CD4-positive, alpha-beta memory T cell (primary cell): ENCODE results near the gene KCNAB2. TPM values are rescaled to one million over a fixed set of nuclear protein-coding genes. Genes with fewer than 3 reads are reported as not detected.
A peak's percentile ranks its signal among the peaks of the same experiment; 100 is the strongest.

Experiments
- CTCF ChIA-PET: fragments of 350-600 bp; sonication (Branson Sonifier 250); formaldehyde crosslinking; loops from one replicate; lab custom pipeline; 2021; ENCODE audit warnings: inconsistent platforms; ENCODE audit not compliant: partially characterized antibody; lab: Charles Lee
- POLR2A ChIA-PET: fragments of 350-600 bp; sonication (Branson Sonifier 250); formaldehyde crosslinking; loops from one replicate; lab custom pipeline; 2021; ENCODE audit not compliant: partially characterized antibody; lab: Charles Lee
- DNase-seq, 5 donors: peaks; one replicate each; pipeline versions ENCODE4 v3.0.0 to v3.0.0-alpha.2; 2020 to 2022; ENCODE audit warnings: mixed read lengths in 1 of 5
- H3K27ac ChIP-seq: one replicate; pipeline ENCODE4 v1.7.0; 2013; ENCODE audit warnings: low read depth, low read length
- H3K27me3 ChIP-seq: 2 replicates; pipeline ENCODE4 v1.7.0; 2013; ENCODE audit warnings: mild to moderate bottlenecking, low read length, moderate library complexity; ENCODE audit not compliant: insufficient read depth
- H3K36me3 ChIP-seq: 2 replicates; pipeline ENCODE4 v1.7.0; 2013; ENCODE audit warnings: mild to moderate bottlenecking, low read length, moderate library complexity; ENCODE audit not compliant: insufficient read depth
- H3K4me1 ChIP-seq: 2 replicates; pipeline ENCODE4 v1.7.0; 2013; ENCODE audit warnings: mild to moderate bottlenecking, low read length, moderate library complexity; ENCODE audit not compliant: insufficient read depth
- H3K4me3 ChIP-seq, 2 donors: one replicate each; pipeline ENCODE4 v1.7.0; 2013; ENCODE audit warnings: low read length in 2 of 2, mild to moderate bottlenecking in 1 of 2
- H3K9me3 ChIP-seq, 2 donors: one replicate each; pipeline ENCODE4 v1.7.0; 2013; ENCODE audit warnings: low read length in 2 of 2, control low read depth in 1 of 2; ENCODE audit not compliant: control insufficient read depth in 1 of 2
- H3K27ac Mint-ChIP-seq, 7 donors: one replicate each; pipeline ENCODE4 v1.8.0; 2020 to 2021; ENCODE audit warnings: mixed read lengths in 7 of 7, mild to moderate bottlenecking in 6 of 7, inconsistent platforms in 3 of 7, moderate library complexity in 3 of 7
- H3K27me3 Mint-ChIP-seq, 2 donors: one replicate each; pipeline ENCODE4 v1.8.0; 2020 to 2021; ENCODE audit warnings: mixed read lengths in 2 of 2
- H3K36me3 Mint-ChIP-seq, 2 donors: one replicate each; pipeline ENCODE4 v1.8.0; 2020 to 2021; ENCODE audit warnings: mixed read lengths in 2 of 2, inconsistent platforms in 1 of 2, mild to moderate bottlenecking in 1 of 2
- H3K4me1 Mint-ChIP-seq, 4 donors: one replicate each; pipeline ENCODE4 v1.8.0; 2020 to 2021; ENCODE audit warnings: mixed read lengths in 4 of 4, mild to moderate bottlenecking in 1 of 4
- H3K4me3 Mint-ChIP-seq, 8 donors: one replicate each; pipeline ENCODE4 v1.8.0; 2020 to 2021; ENCODE audit warnings: mixed read lengths in 8 of 8, mild to moderate bottlenecking in 7 of 8, moderate library complexity in 6 of 8, inconsistent platforms in 3 of 8
- H3K9me3 Mint-ChIP-seq, 8 donors: one replicate each; pipeline ENCODE4 v1.8.0; 2020 to 2021; ENCODE audit warnings: mixed read lengths in 8 of 8, mild to moderate bottlenecking in 5 of 8, inconsistent platforms in 3 of 8, moderate library complexity in 1 of 8
- intact Hi-C: fragments of 100-400 bp; cut with micrococcal nuclease; formaldehyde crosslinking; loops from one replicate; pipeline ENCODE4 v1.15.1; 2023
- polyA plus RNA-seq, 2 donors: library from polyadenylated mRNA; unstranded; fragments of 300-500 nt; fragmentation: Illumina TruSeq; gene quantifications; one replicate each; pipeline ENCODE4 v1.2.3, GENCODE V29; 2021
- total RNA-seq, 2 experiments: library from RNA; stranded (reverse); gene quantifications; one replicate each; pipeline ENCODE4 v1.2.3, GENCODE V29; 2021

Gene KCNAB2
- total and polyA plus RNA-seq, 4 experiments from 2014 or later: 20.9 to 197 (median 121) TPM

- Histone ChIP-seq H3K27me3 (no peaks in the 10 kb centered on the region), H3K9me3 (no peaks in the 10 kb centered on the region), H3K36me3 (peaks cover 31% of the 10 kb centered on the region), H3K4me1 (no peaks in the 10 kb centered on the region), H3K4me3 (no peak overlapping the region), H3K27ac (no peak overlapping the region)
- H3K4me3 Mint-ChIP-seq: no peak overlapping the region
- H3K27ac Mint-ChIP-seq: peak overlapping the region in 2 of 7 donors; percentile 12 to 19
- no peak for DNase-seq
- intact Hi-C loops: no loop called here
- peaks cover 11 to 48% of the 10 kb centered on the region in 2 donors for H3K36me3 Mint-ChIP-seq
- ChIA-PET CTCF (no interaction called here), POLR2A (no interaction called here)
- no peaks in the 10 kb centered on the region for H3K4me1 Mint-ChIP-seq
- no peaks in the 10 kb centered on the region for H3K27me3 Mint-ChIP-seq
- no peaks in the 10 kb centered on the region for H3K9me3 Mint-ChIP-seq
These were observed 45.5 kb downstream of the KCNAB2 start for GRCh38 chr1:6090996-6091822.

- no peak overlapping the region for H3K27ac Mint-ChIP-seq
- DNase-seq: no peak
- H3K36me3 Mint-ChIP-seq: peaks cover 11 to 46% of the 10 kb centered on the region in 2 donors
- CTCF ChIA-PET: no interaction called here
- Histone ChIP-seq H3K9me3 (no peaks in the 10 kb centered on the region), H3K4me3 (no peak overlapping the region), H3K27me3 (no peaks in the 10 kb centered on the region), H3K4me1 (no peaks in the 10 kb centered on the region), H3K36me3 (peaks cover 31% of the 10 kb centered on the region), H3K27ac (no peak overlapping the region)
- intact Hi-C loops: no loop called here
- no peak overlapping the region for H3K4me3 Mint-ChIP-seq
- H3K27me3 Mint-ChIP-seq: no peaks in the 10 kb centered on the region
- no peaks in the 10 kb centered on the region for H3K9me3 Mint-ChIP-seq
- POLR2A ChIA-PET: no interaction called here
- no peaks in the 10 kb centered on the region for H3K4me1 Mint-ChIP-seq
These were observed 46.1 kb downstream of the KCNAB2 start for GRCh38 chr1:6091823-6092109.

GRCh38 chr1:6092211-6092610, 46.5 kb downstream of the KCNAB2 start:
- H3K9me3 Mint-ChIP-seq: no peaks in the 10 kb centered on the region
- intact Hi-C loops: no loop called here
- POLR2A ChIA-PET: no interaction called here
- no peaks in the 10 kb centered on the region for H3K27me3 ChIP-seq
- H3K36me3 ChIP-seq: peaks cover 31% of the 10 kb centered on the region
- no peak overlapping the region for H3K27ac ChIP-seq
- H3K27me3 Mint-ChIP-seq: no peaks in the 10 kb centered on the region
- H3K4me3 Mint-ChIP-seq: no peak overlapping the region
- H3K36me3 Mint-ChIP-seq: peaks cover 11 to 45% of the 10 kb centered on the region in 2 donors
- H3K4me1 Mint-ChIP-seq: peaks cover 0 to under 1% (median 0%) of the 10 kb centered on the region in 4 donors
- no peaks in the 10 kb centered on the region for H3K4me1 ChIP-seq
- no peak overlapping the region for H3K4me3 ChIP-seq
- CTCF ChIA-PET: no interaction called here
- H3K27ac Mint-ChIP-seq: peak overlapping the region in 1 of 7 donors; percentile 12
- DNase-seq: no peak
- H3K9me3 ChIP-seq: no peaks in the 10 kb centered on the region

- ChIA-PET CTCF (no interaction called here), POLR2A (no interaction called here)
- peaks cover 20 to 51% of the 10 kb centered on the region in 2 donors for H3K36me3 Mint-ChIP-seq
- Histone ChIP-seq H3K4me3 (no peak overlapping the region), H3K27ac (no peak overlapping the region), H3K27me3 (no peaks in the 10 kb centered on the region), H3K36me3 (peaks cover 31% of the 10 kb centered on the region), H3K9me3 (no peaks in the 10 kb centered on the region), H3K4me1 (no peaks in the 10 kb centered on the region)
- intact Hi-C loops: no loop called here
- peak overlapping the region in 1 of 7 donors; percentile 41 for H3K27ac Mint-ChIP-seq
- no peak overlapping the region for H3K4me3 Mint-ChIP-seq
- H3K27me3 Mint-ChIP-seq: no peaks in the 10 kb centered on the region
- peaks cover 0 to 6% (median 1%) of the 10 kb centered on the region in 4 donors for H3K4me1 Mint-ChIP-seq
- no peak for DNase-seq
- no peaks in the 10 kb centered on the region for H3K9me3 Mint-ChIP-seq
These were observed 47.4 kb downstream of the KCNAB2 start for GRCh38 chr1:6093071-6093470.

GRCh38 chr1:6093611-6094010, 47.9 kb downstream of the KCNAB2 start:
- H3K9me3 ChIP-seq: no peaks in the 10 kb centered on the region
- Mint-ChIP-seq H3K9me3 (no peaks in the 10 kb centered on the region), H3K4me3 (no peak overlapping the region), H3K36me3 (peaks cover 25 to 57% of the 10 kb centered on the region in 2 donors), H3K27me3 (no peaks in the 10 kb centered on the region), H3K27ac (peak overlapping the region in 3 of 7 donors; percentile 44 to 59 (median 53)), H3K4me1 (peaks cover 0 to 10% (median 2%) of the 10 kb centered on the region in 4 donors)
- H3K27ac ChIP-seq: no peak overlapping the region
- peaks cover 31% of the 10 kb centered on the region for H3K36me3 ChIP-seq
- ChIA-PET CTCF (no interaction called here), POLR2A (no interaction called here)
- H3K4me3 ChIP-seq: no peak overlapping the region
- intact Hi-C loops: no loop called here
- DNase-seq: no peak
- no peaks in the 10 kb centered on the region for H3K4me1 ChIP-seq
- no peaks in the 10 kb centered on the region for H3K27me3 ChIP-seq

- no peaks in the 10 kb centered on the region for H3K9me3 Mint-ChIP-seq
- H3K27me3 Mint-ChIP-seq: no peaks in the 10 kb centered on the region
- no peaks in the 10 kb centered on the region for H3K4me1 ChIP-seq
- no peaks in the 10 kb centered on the region for H3K9me3 ChIP-seq
- H3K27me3 ChIP-seq: no peaks in the 10 kb centered on the region
- peak overlapping the region in 1 of 7 donors; percentile 22 for H3K27ac Mint-ChIP-seq
- no peak overlapping the region for H3K4me3 Mint-ChIP-seq
- no peak for DNase-seq
- H3K4me3 ChIP-seq: no peak overlapping the region
- peaks cover 31% of the 10 kb centered on the region for H3K36me3 ChIP-seq
- H3K27ac ChIP-seq: no peak overlapping the region
- intact Hi-C loops: no loop called here
- ChIA-PET POLR2A (no interaction called here), CTCF (no interaction called here)
- peaks cover 26 to 57% of the 10 kb centered on the region in 2 donors for H3K36me3 Mint-ChIP-seq
- peaks cover 0 to 10% (median 2%) of the 10 kb centered on the region in 4 donors for H3K4me1 Mint-ChIP-seq
These were observed 48.6 kb downstream of the KCNAB2 start for GRCh38 chr1:6094246-6094645.

GRCh38 chr1:6094801-6095505, 49.3 kb downstream of the KCNAB2 start:
- peaks cover 0 to 13% (median 2%) of the 10 kb centered on the region in 4 donors for H3K4me1 Mint-ChIP-seq
- H3K9me3 Mint-ChIP-seq: no peaks in the 10 kb centered on the region
- Histone ChIP-seq H3K4me1 (no peaks in the 10 kb centered on the region), H3K27me3 (no peaks in the 10 kb centered on the region), H3K27ac (no peak overlapping the region), H3K36me3 (peaks cover 31% of the 10 kb centered on the region), H3K4me3 (no peak overlapping the region), H3K9me3 (no peaks in the 10 kb centered on the region)
- intact Hi-C loops: no loop called here
- POLR2A ChIA-PET: interaction anchor here (0.6 kb wide), 1 partner anchor 11 kb away, joined by 3 read pairs; no protein-coding TSS in a partner anchor
- no peaks in the 10 kb centered on the region for H3K27me3 Mint-ChIP-seq
- CTCF ChIA-PET: no interaction called here
- no peak for DNase-seq
- H3K27ac Mint-ChIP-seq: no peak overlapping the region
- H3K4me3 Mint-ChIP-seq: no peak overlapping the region
- H3K36me3 Mint-ChIP-seq: peaks cover 26 to 54% of the 10 kb centered on the region in 2 donors
